HepG2 (cell line): Measurements from ENCODE around the gene SERTAD1. TPM values are rescaled to one million over a fixed set of nuclear protein-coding genes. Genes with fewer than 3 reads are reported as not detected.
A peak's percentile ranks its signal among the peaks of the same experiment; 100 is the strongest.

Source experiments
- GABPA ChIP-seq, 2 experiments: IDR thresholded peaks; 2 replicates each; pipeline ENCODE4 v1.6.1; 2011 to 2016; ENCODE audit warnings: low read depth in 2 of 2, low read length in 1 of 2, missing biosample characterization in 1 of 2, missing genetic modification characterization in 1 of 2
- HOXD1 ChIP-seq: sonication (generic); formaldehyde crosslinking; IDR thresholded peaks from 2 replicates; pipeline ENCODE4 v1.5.0; 2020; ENCODE audit warnings: missing genetic modification reagents
- MTF2 ChIP-seq: sonication (generic); formaldehyde crosslinking; IDR thresholded peaks from 2 replicates; pipeline ENCODE4 v1.5.0; 2020; ENCODE audit warnings: missing genetic modification reagents, borderline replicate concordance
- U2AF1 ChIP-seq: fragments of 200-400 bp; formaldehyde crosslinking; optimal IDR thresholded peaks from 2 replicates; pipeline ENCODE3; 2017; ENCODE audit warnings: mild to moderate bottlenecking, low read depth, low read length
- ZNF121 ChIP-seq: sonication (generic); formaldehyde crosslinking; IDR thresholded peaks from 2 replicates; pipeline ENCODE4 v1.5.0; 2020; ENCODE audit warnings: mild to moderate bottlenecking, missing genetic modification reagents
- ZNF501 ChIP-seq: sonication (generic); formaldehyde crosslinking; IDR thresholded peaks from 2 replicates; pipeline ENCODE4 v1.5.1; 2020; ENCODE audit warnings: mild to moderate bottlenecking, moderate library complexity, missing genetic modification reagents
- polyA plus RNA-seq, 8 experiments: library from polyadenylated mRNA; depleted of rRNA in 3 of 8; stranded (reverse) in 7 of 8; unstranded in 1 of 8; fragments of >200 nt; fragmentation: Illumina TruSeq in 4 of 8; extraction: Trizol in 4 of 8; gene quantifications; 2 replicates each; pipeline versions ENCODE4 v1.2.1 to v1.2.3, GENCODE V29; 2011 to 2016; ENCODE audit warnings: low read depth in 4 of 8, missing spikeins in 1 of 8, mixed read lengths in 1 of 8; ENCODE audit not compliant: insufficient read depth in 1 of 8
- total RNA-seq, 5 experiments: library from RNA; depleted of rRNA; stranded (reverse); fragments of >200 nt; fragmentation: Illumina TruSeq; extraction: Trizol; gene quantifications; 2 replicates each; pipeline ENCODE4 v1.2.3, GENCODE V29; 2016; ENCODE audit warnings: low read depth in 1 of 5
- TF ChIP-seq, protein P1 (sequence below): IDR thresholded peaks from 2 replicates; pipeline ENCODE4 v1.6.1; 2016; ENCODE audit warnings: low read depth, missing genetic modification reagents, missing compliant biosample characterization
- TF ChIP-seq, protein P2 (sequence below): sonication (generic); formaldehyde crosslinking; IDR thresholded peaks from one replicate; pipeline ENCODE4 v1.5.1; 2020; ENCODE audit warnings: mild to moderate bottlenecking, missing genetic modification reagents; ENCODE audit errors: not compliant biosample characterization
- TF ChIP-seq, protein P3 (sequence below): fragments of 450-650 bp; IDR thresholded peaks from 2 replicates; pipeline ENCODE4 v1.6.1; 2017; ENCODE audit warnings: mild to moderate bottlenecking

The SERTAD1 gene
- total and polyA plus RNA-seq, 2 of the 13 experiments (the other 11 are each of a cell fraction or from before 2014, with no cell fraction given), result 4.3 to 4.5 TPM

DNA sequence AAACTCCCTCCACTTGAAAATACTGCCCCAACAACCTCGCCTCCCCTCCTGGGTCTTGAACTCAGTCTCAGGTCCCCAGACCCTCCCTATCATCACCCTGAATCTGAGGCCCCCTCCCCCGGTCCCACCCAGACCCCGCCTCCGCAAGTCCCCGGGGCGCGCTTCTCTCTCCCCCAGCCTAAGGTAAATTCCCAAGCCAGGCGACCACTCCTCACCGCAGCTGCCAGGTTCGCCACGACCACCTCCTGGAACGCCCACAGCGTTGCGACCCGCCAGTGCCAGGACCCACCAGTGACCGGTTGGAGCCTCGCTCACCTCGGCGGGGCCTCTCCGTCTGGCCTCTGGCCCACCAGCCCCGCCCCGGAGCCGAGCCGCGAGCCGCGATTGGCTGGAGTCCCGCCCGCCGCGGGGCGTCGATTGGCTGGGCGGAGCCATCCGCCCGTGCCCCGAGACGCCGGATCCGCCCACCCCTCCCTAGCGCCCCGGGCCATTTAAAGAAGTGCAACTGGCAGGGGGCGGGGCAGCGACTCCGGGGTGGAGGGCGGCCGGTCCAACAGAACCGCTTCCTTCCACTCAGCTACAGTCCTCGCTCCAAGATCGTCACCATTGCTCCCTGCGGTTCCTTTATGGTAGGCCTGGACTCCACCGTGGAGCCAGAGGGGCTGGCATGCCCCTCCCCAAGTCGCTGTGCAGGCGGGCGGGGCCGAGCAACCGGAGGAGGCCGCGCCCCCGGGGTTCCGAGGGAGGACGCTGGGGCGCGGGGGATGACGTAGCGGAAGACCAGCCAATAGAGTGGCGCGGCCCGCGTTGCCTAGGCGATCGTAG, 18.4 kb upstream of the SERTAD1 start, which contains the start of gene SERTAD3 (continued):
- TF ChIP-seq, protein P1, sequence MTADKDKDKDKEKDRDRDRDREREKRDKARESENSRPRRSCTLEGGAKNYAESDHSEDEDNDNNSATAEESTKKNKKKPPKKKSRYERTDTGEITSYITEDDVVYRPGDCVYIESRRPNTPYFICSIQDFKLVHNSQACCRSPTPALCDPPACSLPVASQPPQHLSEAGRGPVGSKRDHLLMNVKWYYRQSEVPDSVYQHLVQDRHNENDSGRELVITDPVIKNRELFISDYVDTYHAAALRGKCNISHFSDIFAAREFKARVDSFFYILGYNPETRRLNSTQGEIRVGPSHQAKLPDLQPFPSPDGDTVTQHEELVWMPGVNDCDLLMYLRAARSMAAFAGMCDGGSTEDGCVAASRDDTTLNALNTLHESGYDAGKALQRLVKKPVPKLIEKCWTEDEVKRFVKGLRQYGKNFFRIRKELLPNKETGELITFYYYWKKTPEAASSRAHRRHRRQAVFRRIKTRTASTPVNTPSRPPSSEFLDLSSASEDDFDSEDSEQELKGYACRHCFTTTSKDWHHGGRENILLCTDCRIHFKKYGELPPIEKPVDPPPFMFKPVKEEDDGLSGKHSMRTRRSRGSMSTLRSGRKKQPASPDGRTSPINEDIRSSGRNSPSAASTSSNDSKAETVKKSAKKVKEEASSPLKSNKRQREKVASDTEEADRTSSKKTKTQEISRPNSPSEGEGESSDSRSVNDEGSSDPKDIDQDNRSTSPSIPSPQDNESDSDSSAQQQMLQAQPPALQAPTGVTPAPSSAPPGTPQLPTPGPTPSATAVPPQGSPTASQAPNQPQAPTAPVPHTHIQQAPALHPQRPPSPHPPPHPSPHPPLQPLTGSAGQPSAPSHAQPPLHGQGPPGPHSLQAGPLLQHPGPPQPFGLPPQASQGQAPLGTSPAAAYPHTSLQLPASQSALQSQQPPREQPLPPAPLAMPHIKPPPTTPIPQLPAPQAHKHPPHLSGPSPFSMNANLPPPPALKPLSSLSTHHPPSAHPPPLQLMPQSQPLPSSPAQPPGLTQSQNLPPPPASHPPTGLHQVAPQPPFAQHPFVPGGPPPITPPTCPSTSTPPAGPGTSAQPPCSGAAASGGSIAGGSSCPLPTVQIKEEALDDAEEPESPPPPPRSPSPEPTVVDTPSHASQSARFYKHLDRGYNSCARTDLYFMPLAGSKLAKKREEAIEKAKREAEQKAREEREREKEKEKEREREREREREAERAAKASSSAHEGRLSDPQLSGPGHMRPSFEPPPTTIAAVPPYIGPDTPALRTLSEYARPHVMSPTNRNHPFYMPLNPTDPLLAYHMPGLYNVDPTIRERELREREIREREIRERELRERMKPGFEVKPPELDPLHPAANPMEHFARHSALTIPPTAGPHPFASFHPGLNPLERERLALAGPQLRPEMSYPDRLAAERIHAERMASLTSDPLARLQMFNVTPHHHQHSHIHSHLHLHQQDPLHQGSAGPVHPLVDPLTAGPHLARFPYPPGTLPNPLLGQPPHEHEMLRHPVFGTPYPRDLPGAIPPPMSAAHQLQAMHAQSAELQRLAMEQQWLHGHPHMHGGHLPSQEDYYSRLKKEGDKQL (CRISPR knock-in tag), result no peak
- TF ChIP-seq ZNF501 (CRISPR knock-in tag), result no peak
- TF ChIP-seq, protein P2, sequence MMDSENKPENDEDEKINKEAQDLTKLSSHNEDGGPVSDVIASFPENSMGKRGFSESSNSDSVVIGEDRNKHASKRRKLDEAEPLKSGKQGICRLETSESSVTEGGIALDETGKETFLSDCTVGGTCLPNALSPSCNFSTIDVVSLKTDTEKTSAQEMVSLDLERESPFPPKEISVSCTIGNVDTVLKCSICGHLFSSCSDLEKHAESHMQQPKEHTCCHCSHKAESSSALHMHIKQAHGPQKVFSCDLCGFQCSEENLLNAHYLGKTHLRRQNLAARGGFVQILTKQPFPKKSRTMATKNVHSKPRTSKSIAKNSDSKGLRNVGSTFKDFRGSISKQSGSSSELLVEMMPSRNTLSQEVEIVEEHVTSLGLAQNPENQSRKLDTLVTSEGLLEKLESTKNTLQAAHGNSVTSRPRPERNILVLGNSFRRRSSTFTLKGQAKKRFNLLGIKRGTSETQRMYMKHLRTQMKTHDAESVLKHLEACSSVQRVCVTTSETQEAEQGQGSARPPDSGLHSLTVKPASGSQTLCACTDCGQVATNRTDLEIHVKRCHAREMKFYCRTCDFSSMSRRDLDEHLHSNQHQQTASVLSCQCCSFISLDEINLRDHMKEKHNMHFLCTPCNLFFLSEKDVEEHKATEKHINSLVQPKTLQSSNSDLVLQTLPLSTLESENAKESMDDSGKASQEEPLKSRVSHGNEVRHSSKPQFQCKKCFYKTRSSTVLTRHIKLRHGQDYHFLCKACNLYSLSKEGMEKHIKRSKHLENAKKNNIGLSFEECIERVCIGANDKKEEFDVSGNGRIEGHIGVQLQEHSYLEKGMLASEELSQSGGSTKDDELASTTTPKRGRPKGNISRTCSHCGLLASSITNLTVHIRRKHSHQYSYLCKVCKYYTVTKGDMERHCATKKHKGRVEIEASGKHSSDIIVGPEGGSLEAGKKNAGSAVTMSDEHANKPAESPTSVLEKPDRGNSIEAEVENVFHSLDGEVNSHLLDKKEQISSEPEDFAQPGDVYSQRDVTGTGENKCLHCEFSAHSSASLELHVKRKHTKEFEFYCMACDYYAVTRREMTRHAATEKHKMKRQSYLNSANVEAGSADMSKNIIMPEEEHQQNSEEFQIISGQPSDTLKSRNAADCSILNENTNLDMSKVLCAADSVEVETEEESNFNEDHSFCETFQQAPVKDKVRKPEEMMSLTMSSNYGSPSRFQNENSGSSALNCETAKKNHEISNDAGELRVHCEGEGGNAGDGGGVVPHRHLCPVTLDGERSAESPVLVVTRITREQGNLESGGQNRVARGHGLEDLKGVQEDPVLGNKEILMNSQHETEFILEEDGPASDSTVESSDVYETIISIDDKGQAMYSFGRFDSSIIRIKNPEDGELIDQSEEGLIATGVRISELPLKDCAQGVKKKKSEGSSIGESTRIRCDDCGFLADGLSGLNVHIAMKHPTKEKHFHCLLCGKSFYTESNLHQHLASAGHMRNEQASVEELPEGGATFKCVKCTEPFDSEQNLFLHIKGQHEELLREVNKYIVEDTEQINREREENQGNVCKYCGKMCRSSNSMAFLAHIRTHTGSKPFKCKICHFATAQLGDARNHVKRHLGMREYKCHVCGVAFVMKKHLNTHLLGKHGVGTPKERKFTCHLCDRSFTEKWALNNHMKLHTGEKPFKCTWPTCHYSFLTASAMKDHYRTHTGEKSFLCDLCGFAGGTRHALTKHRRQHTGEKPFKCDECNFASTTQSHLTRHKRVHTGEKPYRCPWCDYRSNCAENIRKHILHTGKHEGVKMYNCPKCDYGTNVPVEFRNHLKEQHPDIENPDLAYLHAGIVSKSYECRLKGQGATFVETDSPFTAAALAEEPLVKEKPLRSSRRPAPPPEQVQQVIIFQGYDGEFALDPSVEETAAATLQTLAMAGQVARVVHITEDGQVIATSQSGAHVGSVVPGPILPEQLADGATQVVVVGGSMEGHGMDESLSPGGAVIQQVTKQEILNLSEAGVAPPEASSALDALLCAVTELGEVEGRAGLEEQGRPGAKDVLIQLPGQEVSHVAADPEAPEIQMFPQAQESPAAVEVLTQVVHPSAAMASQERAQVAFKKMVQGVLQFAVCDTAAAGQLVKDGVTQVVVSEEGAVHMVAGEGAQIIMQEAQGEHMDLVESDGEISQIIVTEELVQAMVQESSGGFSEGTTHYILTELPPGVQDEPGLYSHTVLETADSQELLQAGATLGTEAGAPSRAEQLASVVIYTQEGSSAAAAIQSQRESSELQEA (CRISPR knock-in tag), result peak; percentile 41
- peak; percentile 47; the same call in 1 of the 2 replicates for TF ChIP-seq HOXD1 (CRISPR knock-in tag)
- TF ChIP-seq GABPA (IDR thresholded peaks at IDR 0.05; ENCODE audit: low read depth, low read length), result no peak
- TF ChIP-seq GABPA (CRISPR knock-in tag; IDR thresholded peaks at IDR 0.05; ENCODE audit: low read depth), result peak; percentile 41; the same call in 1 of the 2 replicates
- TF ChIP-seq, protein P3, sequence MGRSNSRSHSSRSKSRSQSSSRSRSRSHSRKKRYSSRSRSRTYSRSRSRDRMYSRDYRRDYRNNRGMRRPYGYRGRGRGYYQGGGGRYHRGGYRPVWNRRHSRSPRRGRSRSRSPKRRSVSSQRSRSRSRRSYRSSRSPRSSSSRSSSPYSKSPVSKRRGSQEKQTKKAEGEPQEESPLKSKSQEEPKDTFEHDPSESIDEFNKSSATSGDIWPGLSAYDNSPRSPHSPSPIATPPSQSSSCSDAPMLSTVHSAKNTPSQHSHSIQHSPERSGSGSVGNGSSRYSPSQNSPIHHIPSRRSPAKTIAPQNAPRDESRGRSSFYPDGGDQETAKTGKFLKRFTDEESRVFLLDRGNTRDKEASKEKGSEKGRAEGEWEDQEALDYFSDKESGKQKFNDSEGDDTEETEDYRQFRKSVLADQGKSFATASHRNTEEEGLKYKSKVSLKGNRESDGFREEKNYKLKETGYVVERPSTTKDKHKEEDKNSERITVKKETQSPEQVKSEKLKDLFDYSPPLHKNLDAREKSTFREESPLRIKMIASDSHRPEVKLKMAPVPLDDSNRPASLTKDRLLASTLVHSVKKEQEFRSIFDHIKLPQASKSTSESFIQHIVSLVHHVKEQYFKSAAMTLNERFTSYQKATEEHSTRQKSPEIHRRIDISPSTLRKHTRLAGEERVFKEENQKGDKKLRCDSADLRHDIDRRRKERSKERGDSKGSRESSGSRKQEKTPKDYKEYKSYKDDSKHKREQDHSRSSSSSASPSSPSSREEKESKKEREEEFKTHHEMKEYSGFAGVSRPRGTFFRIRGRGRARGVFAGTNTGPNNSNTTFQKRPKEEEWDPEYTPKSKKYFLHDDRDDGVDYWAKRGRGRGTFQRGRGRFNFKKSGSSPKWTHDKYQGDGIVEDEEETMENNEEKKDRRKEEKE, result no peak
- TF ChIP-seq U2AF1, result no peak
- no peak for TF ChIP-seq ZNF121 (CRISPR knock-in tag)
- TF ChIP-seq MTF2 (CRISPR knock-in tag), result no peak; the same call in 1 of the 2 replicates
